Smooth muscle cell (in vitro differentiated cells): ENCODE measurements around the gene ARL6IP4. TPM values are rescaled to one million over a fixed set of nuclear protein-coding genes. Genes with fewer than 3 reads are reported as not detected.

ENCODE experiments used
- DNase-seq: peaks from one replicate; lab custom pipeline; 2025; ENCODE audit not compliant: unreplicated experiment; lab: John Stamatoyannopoulos, UW
- H2AFZ ChIP-seq: fragments of 200-600 bp; sonication (generic); 2 replicates; pipeline ENCODE4 v1.6.0; 2016; ENCODE audit warnings: antibody characterized with exemption, low read depth, mild to moderate bottlenecking
- H3F3A ChIP-seq: fragments of 200-600 bp; sonication (generic); 2 replicates; pipeline ENCODE4 v1.6.0; 2017; ENCODE audit warnings: antibody characterized with exemption, low read depth
- H3K27ac ChIP-seq: fragments of 200-600 bp; sonication (generic); 2 replicates; pipeline ENCODE4 v1.5.1; 2016; ENCODE audit warnings: low read depth, mild to moderate bottlenecking
- H3K27me3 ChIP-seq: fragments of 200-600 bp; sonication (generic); 2 replicates; pipeline ENCODE4 v1.6.1; 2016; ENCODE audit warnings: low read depth, mild to moderate bottlenecking
- H3K36me3 ChIP-seq: fragments of 200-600 bp; sonication (generic); 2 replicates; pipeline ENCODE4 v1.5.1; 2016; ENCODE audit warnings: low read depth
- H3K4me1 ChIP-seq: fragments of 200-600 bp; sonication (generic); 2 replicates; pipeline ENCODE4 v1.5.1; 2016; ENCODE audit warnings: low read depth
- H3K4me2 ChIP-seq: fragments of 200-600 bp; sonication (generic); 2 replicates; pipeline ENCODE4 v1.6.0; 2016; ENCODE audit warnings: mild to moderate bottlenecking
- H3K4me3 ChIP-seq: fragments of 200-600 bp; sonication (generic); 2 replicates; pipeline ENCODE4 v1.5.1; 2016; ENCODE audit warnings: mild to moderate bottlenecking
- H3K79me2 ChIP-seq: fragments of 200-600 bp; sonication (generic); 2 replicates; pipeline ENCODE4 v1.6.0; 2016; ENCODE audit warnings: low read depth, mild to moderate bottlenecking
- H3K9ac ChIP-seq: fragments of 200-600 bp; sonication (generic); 2 replicates; pipeline ENCODE4 v1.6.0; 2016; ENCODE audit warnings: low read depth
- H3K9me3 ChIP-seq: fragments of 200-600 bp; sonication (generic); replicated peaks from 2 replicates; pipeline ENCODE4 v1.5.1; 2016; ENCODE audit warnings: low read depth
- H4K20me1 ChIP-seq: fragments of 200-600 bp; sonication (generic); 2 replicates; pipeline ENCODE4 v1.6.0; 2016; ENCODE audit warnings: low read depth
- WGBS: methylation state at CpG from one replicate; pipeline ENCODE4 v1.1.7; 2016; ENCODE audit warnings: low lambda C conversion rate; 5-methylcytosine and 5-hydroxymethylcytosine counted together
- polyA plus RNA-seq: library from polyadenylated mRNA; unstranded; fragments of >200 nt; fragmentation: Nextera tagmentation; extraction: Ambion mirVana; gene quantifications from 2 replicates; pipeline ENCODE4 v1.2.1, GENCODE V29; 2016
- total RNA-seq: library from RNA; depleted of rRNA; stranded (reverse); fragments of >200 nt; gene quantifications from 2 replicates; pipeline ENCODE4 v1.2.3, GENCODE V29; 2014
- TF ChIP-seq, protein P1 (sequence below): fragments of 200-600 bp; sonication (generic); IDR thresholded peaks from 2 replicates; pipeline ENCODE4 v1.5.1; 2017; ENCODE audit warnings: borderline replicate concordance, mild to moderate bottlenecking, antibody characterized with exemption; ENCODE audit not compliant: insufficient read depth, poor library complexity, severe bottlenecking

Gene ARL6IP4
- total and polyA plus RNA-seq, 2 experiments from 2014 or later, result 89.3 to 290 TPM

DNA sequence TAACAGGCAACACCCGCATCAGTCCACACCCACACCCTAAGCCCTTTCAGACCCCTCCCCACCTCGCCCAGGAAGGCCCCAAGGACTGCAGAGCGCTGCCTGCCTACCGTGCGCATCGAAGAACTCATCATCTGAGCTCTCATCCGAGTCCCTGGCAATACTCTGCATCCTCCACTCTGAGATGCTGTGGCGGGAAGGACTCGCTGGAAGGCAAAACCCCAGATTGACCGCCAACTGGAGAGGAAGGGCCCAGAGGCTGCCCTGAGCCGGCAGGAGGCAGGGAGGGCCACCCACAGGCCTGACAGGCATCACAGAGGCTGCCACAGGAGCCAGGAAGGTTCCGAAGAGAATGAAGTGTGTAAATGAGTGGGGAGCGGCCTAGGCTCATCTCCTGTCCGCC is 23.8 kb downstream of the ARL6IP4 start:
- H3K4me2 ChIP-seq, result no peak overlapping the region
- no peaks in the 10 kb centered on the region for H4K20me1 ChIP-seq
- WGBS, result 95% methylated on average over 14 of the region's 14 CpGs
- no peak for DNase-seq
- no peaks in the 10 kb centered on the region for H3F3A ChIP-seq
- no peaks in the 10 kb centered on the region for H3K4me1 ChIP-seq
- H3K9ac ChIP-seq, result no peak overlapping the region
- H2AFZ ChIP-seq, result no peak overlapping the region
- no peaks in the 10 kb centered on the region for H3K36me3 ChIP-seq
- no peak overlapping the region for H3K27ac ChIP-seq
- H3K27me3 ChIP-seq, result no peaks in the 10 kb centered on the region
- no peak overlapping the region for H3K4me3 ChIP-seq
- TF ChIP-seq, protein P1, sequence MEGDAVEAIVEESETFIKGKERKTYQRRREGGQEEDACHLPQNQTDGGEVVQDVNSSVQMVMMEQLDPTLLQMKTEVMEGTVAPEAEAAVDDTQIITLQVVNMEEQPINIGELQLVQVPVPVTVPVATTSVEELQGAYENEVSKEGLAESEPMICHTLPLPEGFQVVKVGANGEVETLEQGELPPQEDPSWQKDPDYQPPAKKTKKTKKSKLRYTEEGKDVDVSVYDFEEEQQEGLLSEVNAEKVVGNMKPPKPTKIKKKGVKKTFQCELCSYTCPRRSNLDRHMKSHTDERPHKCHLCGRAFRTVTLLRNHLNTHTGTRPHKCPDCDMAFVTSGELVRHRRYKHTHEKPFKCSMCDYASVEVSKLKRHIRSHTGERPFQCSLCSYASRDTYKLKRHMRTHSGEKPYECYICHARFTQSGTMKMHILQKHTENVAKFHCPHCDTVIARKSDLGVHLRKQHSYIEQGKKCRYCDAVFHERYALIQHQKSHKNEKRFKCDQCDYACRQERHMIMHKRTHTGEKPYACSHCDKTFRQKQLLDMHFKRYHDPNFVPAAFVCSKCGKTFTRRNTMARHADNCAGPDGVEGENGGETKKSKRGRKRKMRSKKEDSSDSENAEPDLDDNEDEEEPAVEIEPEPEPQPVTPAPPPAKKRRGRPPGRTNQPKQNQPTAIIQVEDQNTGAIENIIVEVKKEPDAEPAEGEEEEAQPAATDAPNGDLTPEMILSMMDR, result no peak
- H3K79me2 ChIP-seq, result no peaks in the 10 kb centered on the region
- H3K9me3 ChIP-seq, result no peaks in the 10 kb centered on the region

DNA sequence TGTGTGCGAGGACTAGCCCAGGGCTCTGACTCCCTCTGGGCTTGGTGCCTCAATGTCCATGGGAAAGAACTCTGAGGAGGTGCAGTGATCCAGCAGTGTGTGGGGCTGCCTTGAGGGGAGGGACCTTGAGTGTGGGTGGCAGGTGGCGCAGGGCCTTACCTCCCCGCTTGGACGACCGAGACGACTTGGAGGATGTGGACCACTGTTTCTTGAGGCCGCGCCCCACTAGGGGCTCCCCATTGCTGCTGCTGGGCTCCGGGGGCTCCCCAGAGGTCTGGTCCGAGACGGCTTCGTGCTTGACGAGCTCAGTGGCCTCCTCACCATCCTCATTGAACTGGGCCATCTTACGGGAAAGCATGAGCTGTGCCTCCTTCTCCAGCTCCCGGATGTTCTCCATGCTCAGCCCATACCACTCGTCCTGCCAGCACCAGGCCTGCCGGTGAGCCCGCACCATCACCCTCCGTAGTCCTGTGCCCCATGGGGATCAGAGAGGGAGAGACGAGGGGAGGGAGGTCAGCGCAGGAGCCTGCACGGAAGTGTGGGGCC is 24.7 kb downstream of the ARL6IP4 start:
- Histone ChIP-seq H3K4me2 (no peak overlapping the region), H3K4me3 (no peak overlapping the region), H3K36me3 (no peaks in the 10 kb centered on the region), H4K20me1 (no peaks in the 10 kb centered on the region), H2AFZ (no peak overlapping the region), H3K79me2 (no peaks in the 10 kb centered on the region), H3K9me3 (no peaks in the 10 kb centered on the region), H3K9ac (no peak overlapping the region), H3F3A (no peaks in the 10 kb centered on the region), H3K27me3 (no peaks in the 10 kb centered on the region), H3K27ac (no peak overlapping the region), H3K4me1 (no peaks in the 10 kb centered on the region)
- no peak for DNase-seq
- 98% methylated on average over 22 of the region's 22 CpGs for WGBS
- TF ChIP-seq, protein P1, result no peak

DNA sequence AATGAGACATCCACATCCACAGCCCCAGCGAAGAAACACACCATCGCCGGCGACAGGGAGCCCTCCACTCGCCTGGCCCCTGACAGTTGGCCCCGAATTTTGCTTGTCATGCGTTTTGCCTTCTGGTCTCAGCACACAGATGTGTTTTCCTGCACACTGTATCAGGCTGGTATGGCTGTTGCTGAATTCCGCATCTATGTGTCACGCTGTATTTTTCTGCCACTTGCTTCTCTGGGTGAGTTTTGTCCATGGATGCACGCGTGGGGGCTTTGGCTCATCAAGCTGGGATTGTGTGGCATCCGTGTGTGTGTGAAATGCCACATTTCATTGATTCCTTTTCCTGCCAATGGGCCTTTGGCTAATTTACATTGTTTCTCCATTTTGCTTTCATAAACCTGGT is 26.5 kb downstream of the ARL6IP4 start:
- H3K27ac ChIP-seq, result no peak overlapping the region

More for the DNA sequence above, 26.5 kb downstream of the ARL6IP4 start:
- H3K36me3 ChIP-seq, result no peaks in the 10 kb centered on the region
- no peak overlapping the region for H3K4me3 ChIP-seq
- H2AFZ ChIP-seq, result no peak overlapping the region
- no peaks in the 10 kb centered on the region for H3K79me2 ChIP-seq
- TF ChIP-seq, protein P1, result no peak
- no peaks in the 10 kb centered on the region for H4K20me1 ChIP-seq
- DNase-seq, result no peak
- no peaks in the 10 kb centered on the region for H3K27me3 ChIP-seq
- no peak overlapping the region for H3K9ac ChIP-seq
- no peaks in the 10 kb centered on the region for H3F3A ChIP-seq
- WGBS, result 84% methylated on average over 12 of the region's 12 CpGs
- no peaks in the 10 kb centered on the region for H3K4me1 ChIP-seq
- H3K9me3 ChIP-seq, result no peaks in the 10 kb centered on the region
- H3K4me2 ChIP-seq, result no peak overlapping the region
